ENCODE measurements around the gene ANKRD55.
"Not testable (repeated sequence)": the region's sequence is repeated elsewhere in the genome, so short reads cannot be mapped to it uniquely, and the experiment has no call there.

DNA sequence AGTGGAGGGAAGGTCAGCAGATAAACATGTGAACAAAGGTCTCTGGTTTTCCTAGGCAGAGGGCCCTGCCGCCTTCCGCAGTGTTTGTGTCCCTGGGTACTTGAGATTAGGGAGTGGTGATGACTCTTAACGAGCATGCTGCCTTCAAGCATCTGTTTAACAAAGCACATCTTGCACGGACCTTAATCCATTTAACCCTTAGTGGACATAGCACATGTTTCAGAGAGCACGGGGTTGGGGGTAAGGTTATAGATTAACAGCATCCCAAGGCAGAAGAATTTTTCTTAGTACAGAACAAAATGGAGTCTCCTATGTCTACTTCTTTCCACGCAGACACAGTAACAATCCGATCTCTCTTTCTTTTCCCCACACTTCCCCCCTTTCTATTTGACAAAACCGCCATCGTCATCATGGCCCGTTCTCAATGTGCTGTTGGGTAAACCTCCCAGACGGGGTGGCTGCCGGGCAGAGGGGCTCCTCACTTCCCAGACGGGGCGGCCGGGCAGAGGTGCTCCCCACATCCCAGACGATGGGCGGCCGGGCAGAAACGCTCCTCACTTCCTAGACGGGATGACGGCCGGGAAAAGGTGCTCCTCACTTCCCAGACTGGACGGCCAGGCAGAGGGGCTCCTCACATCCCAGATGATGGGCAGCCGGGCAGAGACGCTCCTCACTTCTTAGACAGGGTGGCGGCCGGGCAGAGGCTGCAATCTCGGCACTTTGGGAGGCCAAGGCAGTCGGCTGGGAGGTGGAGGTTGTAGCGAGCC is 24.8 kb upstream of the ANKRD55 start:
- TF ChIP-seq, protein P1, sequence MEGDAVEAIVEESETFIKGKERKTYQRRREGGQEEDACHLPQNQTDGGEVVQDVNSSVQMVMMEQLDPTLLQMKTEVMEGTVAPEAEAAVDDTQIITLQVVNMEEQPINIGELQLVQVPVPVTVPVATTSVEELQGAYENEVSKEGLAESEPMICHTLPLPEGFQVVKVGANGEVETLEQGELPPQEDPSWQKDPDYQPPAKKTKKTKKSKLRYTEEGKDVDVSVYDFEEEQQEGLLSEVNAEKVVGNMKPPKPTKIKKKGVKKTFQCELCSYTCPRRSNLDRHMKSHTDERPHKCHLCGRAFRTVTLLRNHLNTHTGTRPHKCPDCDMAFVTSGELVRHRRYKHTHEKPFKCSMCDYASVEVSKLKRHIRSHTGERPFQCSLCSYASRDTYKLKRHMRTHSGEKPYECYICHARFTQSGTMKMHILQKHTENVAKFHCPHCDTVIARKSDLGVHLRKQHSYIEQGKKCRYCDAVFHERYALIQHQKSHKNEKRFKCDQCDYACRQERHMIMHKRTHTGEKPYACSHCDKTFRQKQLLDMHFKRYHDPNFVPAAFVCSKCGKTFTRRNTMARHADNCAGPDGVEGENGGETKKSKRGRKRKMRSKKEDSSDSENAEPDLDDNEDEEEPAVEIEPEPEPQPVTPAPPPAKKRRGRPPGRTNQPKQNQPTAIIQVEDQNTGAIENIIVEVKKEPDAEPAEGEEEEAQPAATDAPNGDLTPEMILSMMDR (IDR thresholded peaks at IDR 0.05; ENCODE audit: extremely low read depth in 1 of 2, insufficient read depth in 1 of 2, low read depth in 1 of 2, low read length in 2 of 2) = not testable (repeated sequence)
- TF ChIP-seq POLR2AphosphoS5 (IDR thresholded peaks at IDR 0.05; ENCODE audit: insufficient read depth, low read depth, low read length); EZH2 (IDR thresholded peaks at IDR 0.05; ENCODE audit: borderline replicate concordance, low read depth, low read length, severe bottlenecking); POLR2A (IDR thresholded peaks at IDR 0.05; ENCODE audit: low read depth, low read length); GATA2 (IDR thresholded peaks at IDR 0.05; ENCODE audit: insufficient read depth, insufficient read length, low read depth, low read length); JUN (IDR thresholded peaks at IDR 0.05; ENCODE audit: borderline replicate concordance, insufficient read depth, insufficient read length, low read depth); MAX (IDR thresholded peaks at IDR 0.05; ENCODE audit: insufficient read depth, insufficient read length): not testable (repeated sequence)

All from endothelial cell of umbilical vein (primary cell).